COR-L47 (cell line): Measurements from ENCODE around the gene IER2.
"Not testable (repeated sequence)": the region's sequence is repeated elsewhere in the genome, so short reads cannot be mapped to it uniquely, and the experiment has no call there.

Experiments used
- DNase-seq: peaks from one replicate; lab custom pipeline; 2025; lab: John Stamatoyannopoulos, UW

IER2 gene

GRCh38 chr19:13164343-13165161 is 14.3 kb downstream of the IER2 start:
- peak; percentile 90 for DNase-seq

DNA sequence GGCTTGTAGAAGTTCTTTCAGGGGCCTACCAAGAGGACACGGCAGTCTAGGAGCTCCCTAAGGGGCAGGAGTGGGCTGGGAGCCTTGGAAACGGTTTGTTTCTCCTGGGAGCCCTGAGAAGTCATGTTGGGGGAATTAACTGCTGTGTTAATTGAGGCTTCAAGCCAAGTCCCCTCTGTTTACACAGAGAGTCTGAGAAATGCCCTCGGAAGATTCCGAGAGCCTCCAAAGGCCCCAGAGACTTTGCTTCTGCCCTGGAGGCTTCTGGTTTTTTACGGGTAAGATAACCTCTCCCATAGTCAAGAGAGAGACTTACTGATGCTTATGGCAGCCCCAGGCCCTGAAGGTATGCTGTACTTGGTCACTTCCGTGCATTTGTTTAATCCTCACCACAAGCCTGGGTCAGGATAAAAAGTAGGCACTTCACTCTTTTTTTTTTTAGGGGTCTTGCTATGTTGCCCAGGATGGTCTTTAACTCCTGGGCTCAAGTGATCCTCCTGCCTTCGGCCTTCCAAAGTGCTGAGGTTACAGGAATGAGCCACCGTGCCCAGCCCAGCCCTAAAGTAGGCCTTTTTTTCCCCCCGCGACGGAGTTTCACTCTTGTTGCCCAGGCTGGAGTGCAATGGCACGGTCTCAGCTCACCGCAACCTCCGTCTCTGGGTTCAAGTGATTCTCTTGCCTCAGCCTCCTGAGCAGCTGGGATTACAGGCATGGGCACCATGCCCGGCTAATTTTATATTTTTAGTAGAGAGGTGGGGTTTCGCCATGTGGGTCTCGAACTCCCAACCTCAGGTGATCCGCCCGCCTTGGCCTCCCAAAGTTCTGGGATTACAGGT is 15.2 kb downstream of the IER2 start:
- peak; percentile 19 for DNase-seq

DNA sequence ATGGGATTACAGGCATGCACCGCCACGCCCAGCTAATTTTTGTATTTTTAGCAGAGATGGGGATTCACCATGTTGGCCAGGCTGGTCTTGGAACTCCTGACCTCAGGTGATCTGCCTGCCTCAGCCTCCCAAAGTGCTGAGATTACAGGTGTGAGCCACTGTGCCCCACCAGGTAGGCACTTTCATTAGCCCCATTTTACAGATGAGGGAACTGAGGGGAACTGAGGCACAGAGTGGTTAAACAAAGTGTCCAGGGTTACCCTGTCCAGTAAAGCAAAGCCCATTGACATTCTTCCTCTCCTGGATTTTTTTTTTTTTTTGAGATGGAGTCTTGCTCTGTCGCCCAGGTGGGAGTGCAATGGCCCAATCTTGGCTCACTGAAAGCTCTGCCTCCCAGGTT is 15.9 kb downstream of the IER2 start:
- not testable (repeated sequence) for DNase-seq

DNA sequence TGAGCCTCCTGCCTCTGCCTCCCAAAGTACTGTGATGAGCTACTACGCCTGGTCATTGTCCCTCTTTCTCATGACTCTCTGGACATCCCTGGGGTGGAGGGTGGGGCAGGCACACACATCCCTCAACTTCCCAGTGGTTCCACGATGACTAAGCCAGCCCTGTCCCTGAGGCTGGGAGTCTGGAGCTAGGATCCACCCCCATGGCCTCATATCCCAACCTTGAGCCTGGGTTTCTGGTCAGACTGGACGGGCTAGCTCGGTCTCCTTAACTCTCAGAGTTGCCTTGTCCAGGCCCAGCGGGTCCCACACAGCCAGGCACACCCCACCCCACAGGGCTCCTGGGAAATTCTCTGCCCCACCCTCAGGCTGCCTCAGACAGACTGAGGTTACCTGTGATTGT is 19.6 kb downstream of the IER2 start:
- DNase-seq = no peak

DNA sequence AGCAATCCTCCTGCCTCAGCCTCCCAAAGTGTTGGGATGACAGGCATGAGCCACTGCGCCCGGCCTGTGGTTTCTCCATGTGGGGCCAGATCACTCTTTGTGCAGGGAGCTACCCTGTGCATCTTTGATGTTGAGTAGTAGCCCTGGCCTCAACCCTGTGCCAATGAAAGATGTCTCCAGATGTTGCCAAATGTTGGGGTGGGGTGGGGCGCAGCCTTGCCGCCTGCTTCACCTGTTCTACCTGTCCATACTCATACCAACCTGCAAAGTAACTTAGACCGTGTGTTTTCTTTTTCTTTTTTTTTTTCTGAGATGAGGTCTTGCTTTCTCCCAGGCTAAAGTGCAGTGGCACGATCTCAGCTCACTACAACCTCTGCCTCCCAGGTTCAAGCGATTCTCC is 20.9 kb downstream of the IER2 start:
- no peak for DNase-seq

DNA sequence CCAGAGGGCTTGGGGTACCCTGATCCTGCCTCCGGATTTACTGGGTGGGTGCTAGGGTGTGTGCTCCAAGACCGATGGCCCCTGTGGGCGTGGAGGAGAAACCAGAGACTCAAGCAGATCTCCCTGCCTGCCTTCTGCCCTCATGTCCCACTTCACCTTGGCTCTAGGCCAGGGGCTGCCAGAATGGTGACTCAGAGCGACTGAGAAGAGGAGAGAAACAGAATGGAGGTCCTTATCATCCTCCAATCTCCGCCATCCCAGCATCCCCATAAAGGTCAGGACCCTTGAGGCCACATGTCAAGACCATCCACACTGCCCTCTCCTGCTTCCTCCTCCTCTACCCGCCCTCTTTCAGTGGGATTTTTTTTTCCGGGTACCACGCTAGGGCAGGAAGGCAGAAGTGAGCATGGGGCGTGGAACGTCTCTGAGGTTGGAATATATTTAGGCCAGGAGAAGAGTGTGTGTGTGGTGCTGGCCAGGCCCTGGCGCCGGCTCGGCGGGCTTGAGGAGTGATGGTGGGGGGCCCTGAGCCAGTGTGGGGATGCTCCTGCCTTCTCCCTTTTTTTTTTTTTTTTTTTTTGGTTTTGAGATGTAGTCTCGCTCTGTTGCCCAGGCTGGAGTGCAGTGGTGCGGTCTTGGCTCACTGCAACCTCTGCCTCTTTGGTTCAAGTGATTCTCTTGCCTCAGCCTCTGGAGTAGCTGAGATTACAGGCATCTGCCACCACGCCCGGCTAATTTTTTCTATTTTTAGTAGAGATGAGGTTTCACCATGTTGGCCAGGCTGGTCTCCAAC is 22.3 kb downstream of the IER2 start:
- DNase-seq = no peak

DNA sequence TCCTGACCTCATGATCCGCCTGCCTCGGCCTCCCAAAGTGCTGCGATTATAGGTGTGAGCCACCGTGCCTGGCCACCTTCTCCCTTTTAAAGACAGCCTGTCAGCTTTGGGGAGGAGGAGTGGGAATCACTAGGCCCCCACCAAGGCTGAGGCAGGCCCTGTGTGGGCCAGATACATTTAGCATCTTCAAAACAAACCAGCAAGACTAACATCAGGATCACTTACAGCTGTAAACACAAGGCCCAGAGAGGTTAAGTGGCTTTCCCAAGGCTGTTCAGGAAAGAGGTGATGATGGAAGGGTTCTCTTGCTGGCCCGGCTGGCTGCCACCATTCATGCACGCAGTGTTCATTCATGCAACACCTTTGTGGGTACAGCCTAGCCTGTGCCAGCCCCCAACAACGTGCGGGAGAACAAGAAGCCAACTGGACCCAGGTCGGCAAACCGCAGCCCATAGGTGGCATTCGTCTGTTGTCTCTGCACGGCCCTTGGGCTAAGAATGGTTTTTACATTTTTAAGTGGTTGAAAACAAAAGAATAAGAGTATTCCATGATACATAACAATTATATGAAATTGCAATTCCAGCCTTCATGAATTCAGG is 23.0 kb downstream of the IER2 start:
- no peak for DNase-seq

GRCh38 chr19:13176345-13176744 is 26.1 kb downstream of the IER2 start:
- DNase-seq = no peak

DNA sequence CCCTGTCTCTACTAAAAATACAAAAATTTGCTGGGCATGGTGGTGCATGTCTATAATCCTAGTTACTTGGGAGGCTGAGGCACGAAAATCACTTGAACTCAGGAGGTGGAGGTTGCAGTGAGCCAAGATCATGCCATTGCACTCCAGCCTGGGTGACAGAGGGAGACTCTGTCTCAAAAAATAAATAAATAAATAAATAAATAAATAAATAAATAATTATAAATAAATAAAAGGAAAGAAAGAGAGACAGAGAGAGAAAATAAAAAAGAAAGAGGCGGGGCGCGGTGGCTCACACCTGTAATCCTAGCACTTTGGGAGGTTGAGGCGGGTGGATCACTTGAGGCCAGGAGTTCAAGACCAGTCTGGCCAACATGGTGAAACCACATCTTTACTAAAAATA is 27.4 kb downstream of the IER2 start:
- DNase-seq = not testable (repeated sequence)

- not testable (repeated sequence) for DNase-seq
Measured at GRCh38 chr19:13178291-13178690, 28.1 kb downstream of the IER2 start.

GRCh38 chr19:13181747-13182388 is 31.7 kb downstream of the IER2 start:
- DNase-seq = no peak

- DNase-seq = not testable (repeated sequence)
Measured at GRCh38 chr19:13184926-13185325, 34.7 kb downstream of the IER2 start.

DNA sequence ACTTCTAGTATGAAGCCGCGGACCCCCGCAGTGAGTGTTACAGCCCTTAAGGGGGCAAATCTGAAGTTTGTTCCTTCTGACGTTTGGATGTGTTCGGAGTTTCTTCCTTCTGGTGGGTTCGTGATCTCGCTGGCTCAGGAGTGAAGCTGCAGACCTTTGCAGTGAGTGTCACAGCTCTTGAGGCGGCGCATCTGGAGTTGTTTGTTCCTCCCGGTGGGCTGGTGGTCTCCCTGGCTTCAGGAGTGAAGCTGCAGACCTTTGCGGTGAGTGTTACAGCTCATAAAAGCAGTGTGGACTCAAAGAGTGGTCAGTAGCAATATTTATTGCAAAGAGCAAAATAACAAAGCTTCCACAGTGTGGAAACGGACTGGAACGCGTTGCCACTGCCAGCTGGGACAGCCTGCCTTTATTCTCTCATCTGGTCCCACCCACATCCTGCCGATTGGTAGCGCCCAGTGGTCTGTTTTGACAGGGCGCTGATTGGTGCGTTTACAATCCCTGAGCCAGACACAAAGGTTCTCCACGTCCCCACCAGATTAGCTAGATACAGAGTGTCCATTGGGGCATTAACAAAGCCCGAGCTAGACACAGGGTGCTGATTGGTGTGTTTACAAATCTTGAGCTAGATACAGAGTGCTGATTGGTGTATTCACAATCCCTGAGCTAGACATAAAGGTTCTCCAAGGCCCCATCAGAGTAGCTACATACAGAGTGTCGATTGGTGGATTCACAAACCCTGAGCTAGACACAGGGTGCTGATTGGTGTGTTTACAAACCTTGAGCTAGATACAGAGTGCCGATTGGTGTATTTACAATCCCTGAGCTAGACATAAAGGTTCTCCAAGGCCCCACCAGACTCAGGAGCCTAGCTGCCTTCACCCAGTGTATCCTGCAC is 35.8 kb downstream of the IER2 start:
- DNase-seq = not testable (repeated sequence)

- not testable (repeated sequence) for DNase-seq
Measured at GRCh38 chr19:13186688-13187087, 36.5 kb downstream of the IER2 start.

DNA sequence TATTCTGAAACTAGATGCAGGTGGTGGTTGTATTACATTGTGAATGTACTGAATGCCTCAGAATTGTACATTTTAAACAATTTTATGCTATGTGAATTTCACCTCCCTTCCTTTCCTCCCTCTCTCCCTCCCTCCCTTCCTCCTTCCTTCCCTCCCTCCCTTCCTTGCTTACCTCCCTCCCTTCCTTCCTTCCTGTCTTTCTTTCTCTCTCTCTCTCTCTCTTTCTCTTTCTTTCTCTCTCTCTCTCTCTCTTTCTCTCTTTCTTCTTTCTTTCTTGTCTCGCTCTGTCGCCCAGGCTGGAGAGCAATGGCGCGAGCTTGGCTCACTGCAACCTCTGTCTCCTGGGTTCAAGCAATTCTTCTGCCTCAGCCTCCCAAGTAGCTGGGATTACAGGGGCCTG is 37.2 kb downstream of the IER2 start:
- no peak for DNase-seq

GRCh38 chr19:13189600-13189999 is 39.4 kb downstream of the IER2 start:
- DNase-seq = no peak

- DNase-seq = no peak
Measured at GRCh38 chr19:13190781-13191540, 40.8 kb downstream of the IER2 start.

DNA sequence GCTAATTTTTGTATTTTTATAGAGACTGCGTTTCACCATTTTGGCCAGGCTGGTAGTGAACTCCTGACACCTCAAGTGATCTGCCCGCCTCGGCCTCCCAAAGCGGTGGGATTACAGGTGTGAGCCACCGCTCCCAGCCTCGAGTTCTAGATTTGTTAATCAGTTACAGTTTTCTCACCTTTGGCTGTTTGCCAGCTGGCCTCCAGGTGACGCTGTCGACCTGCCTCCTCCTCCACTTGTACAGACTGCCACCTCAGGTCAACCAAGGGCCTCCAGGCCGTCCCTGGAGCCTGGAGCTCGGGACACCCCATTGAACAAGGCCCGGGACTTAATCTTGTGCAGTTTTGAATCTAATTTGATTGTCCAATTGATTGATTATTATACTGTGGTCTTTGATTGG is 45.5 kb downstream of the IER2 start:
- DNase-seq = no peak

GRCh38 chr19:13198634-13199033 is 48.4 kb downstream of the IER2 start:
- DNase-seq = no peak

GRCh38 chr19:13202112-13202511 is 51.9 kb downstream of the IER2 start:
- DNase-seq = not testable (repeated sequence)
